Measurements from ENCODE around the gene MPL.

DNA sequence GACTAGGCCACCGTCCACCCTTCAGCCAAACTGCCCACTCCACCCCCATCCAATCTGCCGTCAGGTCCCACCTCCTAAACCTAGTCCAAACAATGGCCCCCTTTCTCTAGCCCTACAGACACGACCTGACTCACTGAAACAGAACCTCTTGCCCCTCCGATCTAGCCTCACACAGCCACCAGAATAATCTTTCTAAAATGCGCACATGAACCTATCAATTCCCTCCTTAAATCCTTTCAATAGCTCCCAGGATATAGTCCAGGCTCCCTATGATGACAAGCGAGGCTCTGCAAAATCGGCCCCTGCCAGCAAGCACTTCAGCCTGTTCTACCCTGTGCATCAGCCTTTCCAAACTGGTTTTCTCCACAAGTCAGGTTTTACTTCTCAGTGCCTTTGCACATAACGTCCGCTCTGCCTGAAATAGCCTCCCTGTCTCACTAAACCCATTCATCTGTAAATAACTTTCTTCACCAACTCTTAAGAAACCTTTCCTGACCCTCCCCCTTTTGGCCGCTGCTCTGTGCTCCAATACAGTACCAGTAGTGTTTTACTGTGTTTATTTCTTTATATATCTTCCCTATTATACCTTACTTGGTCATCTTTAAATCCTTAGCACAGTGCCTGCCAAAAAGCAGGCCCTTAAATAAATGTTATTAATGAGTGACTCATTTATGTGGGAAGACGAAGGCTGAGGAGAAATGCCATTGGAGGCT, 12.1 kb downstream of the MPL start:
- no peak for TF ChIP-seq CTCF (IDR thresholded peaks at IDR 0.05; ENCODE audit: low read depth, low read length, missing input control)
- no peak for TF ChIP-seq RXRA (IDR thresholded peaks at IDR 0.05)
